G401.6 (cell line): ENCODE measurements around the gene SP140L.
"Not testable (repeated sequence)": the region's sequence is repeated elsewhere in the genome, so short reads cannot be mapped to it uniquely, and the experiment has no call there.

Experiments used
- FAIRE-seq: peaks from 2 replicates; lab custom pipeline; 2012; peaks lifted over from hg19 to GRCh38; lab: Jason Lieb, UNC

Gene SP140L

GRCh38 chr2:230419181-230419580 lies 92.2 kb downstream of the SP140L start:
- FAIRE-seq, result no peak

GRCh38 chr2:230422149-230422548 lies 95.2 kb downstream of the SP140L start:
- no peak for FAIRE-seq

- no peak for FAIRE-seq
Measured at GRCh38 chr2:230423851-230424458, 97.0 kb downstream of the SP140L start.

DNA sequence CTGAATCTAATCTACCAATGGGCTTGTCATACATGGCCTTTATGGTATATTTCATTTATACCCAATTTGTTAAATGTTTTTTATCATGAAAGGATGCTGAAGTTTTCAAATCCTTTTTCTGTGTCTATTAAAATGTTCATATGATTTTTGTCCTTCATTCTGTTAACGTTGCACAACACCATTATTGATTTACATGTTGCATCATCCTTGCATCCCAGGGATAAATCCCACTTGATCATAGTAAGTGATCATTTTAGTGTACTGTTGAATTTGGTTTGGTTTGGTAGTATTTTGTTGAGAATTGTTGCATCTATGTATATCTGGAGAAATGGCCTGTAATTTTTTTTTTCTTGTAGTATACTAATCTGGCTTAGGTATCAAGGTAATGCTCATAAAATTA lies 98.4 kb downstream of the SP140L start:
- no peak for FAIRE-seq

DNA sequence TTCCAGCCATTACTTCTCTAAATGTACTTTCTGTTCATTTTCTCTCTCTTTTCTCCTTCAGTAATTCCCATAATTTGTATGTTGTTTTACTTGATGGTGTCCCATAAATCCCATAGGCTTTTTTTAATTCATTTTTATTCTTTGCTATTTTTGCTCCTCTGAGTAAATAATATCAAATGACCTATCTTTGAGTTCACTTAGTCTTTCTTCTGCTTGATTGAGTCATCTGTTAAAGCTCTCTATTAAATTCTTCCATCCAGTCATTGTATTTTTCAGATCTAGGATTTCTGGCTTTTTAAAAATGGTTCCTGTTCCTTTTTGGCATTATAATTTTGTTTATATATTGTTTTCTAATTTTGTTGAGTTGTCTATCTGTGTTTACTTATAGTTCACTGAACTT lies 102.5 kb downstream of the SP140L start:
- FAIRE-seq, result no peak

- FAIRE-seq, result no peak
Measured at GRCh38 chr2:230430957-230431910, 104.2 kb downstream of the SP140L start.

DNA sequence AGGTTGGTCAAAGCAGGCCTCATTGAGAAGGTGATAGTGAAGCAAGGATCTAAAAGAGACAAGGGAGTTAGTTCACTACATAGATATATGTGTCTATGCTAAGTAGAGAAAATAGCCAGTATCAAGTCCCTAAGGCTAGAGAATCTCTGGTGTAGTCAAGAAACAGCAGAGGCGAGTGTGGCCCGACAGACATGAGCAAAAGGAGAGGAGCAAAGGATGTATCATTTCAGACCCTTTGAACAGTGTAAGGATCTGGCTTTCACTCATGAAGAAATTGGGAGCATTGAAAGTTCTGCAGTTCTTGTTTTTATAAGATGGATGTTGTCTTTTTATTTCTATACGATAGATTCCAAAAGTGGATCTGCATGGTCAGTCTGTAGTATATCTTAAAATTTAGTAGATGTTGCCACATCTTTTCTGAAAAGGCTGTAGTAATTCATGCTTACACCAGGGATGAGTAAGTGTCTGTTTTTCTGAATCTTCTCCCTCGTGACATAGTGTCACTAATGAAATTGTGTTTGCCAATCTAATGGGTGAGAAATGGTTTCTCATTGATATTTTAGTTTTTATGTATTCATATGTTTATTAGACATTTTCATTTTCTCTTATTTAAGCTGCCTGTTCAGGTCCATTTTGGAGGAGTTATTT lies 107.8 kb downstream of the SP140L start:
- no peak for FAIRE-seq

GRCh38 chr2:230435431-230435830 lies 108.4 kb downstream of the SP140L start:
- no peak for FAIRE-seq

GRCh38 chr2:230439121-230439520 lies 112.1 kb downstream of the SP140L start:
- FAIRE-seq, result not testable (repeated sequence)

GRCh38 chr2:230439590-230439989 lies 112.6 kb downstream of the SP140L start:
- no peak for FAIRE-seq

GRCh38 chr2:230441227-230441897 lies 114.4 kb downstream of the SP140L start:
- FAIRE-seq, result no peak

DNA sequence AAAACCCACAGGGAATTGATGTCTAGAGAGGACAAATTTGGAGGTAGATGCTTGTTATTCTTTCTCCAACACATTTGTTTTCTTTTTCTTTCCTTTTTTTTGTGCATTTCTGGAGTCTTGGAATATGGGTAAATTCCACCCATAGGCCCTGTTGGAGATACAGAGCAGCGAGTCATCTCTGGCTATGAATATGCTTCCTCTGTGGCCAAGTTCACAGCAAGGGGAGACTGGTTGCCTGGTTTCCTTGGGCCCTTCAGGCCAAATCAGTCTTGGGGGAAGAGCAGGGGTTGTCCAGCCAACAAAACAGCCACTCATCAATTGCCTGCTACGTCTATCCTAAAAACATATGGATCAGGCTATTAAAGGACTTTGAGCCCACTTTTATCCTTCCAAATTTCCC lies 116.5 kb downstream of the SP140L start:
- FAIRE-seq, result no peak

DNA sequence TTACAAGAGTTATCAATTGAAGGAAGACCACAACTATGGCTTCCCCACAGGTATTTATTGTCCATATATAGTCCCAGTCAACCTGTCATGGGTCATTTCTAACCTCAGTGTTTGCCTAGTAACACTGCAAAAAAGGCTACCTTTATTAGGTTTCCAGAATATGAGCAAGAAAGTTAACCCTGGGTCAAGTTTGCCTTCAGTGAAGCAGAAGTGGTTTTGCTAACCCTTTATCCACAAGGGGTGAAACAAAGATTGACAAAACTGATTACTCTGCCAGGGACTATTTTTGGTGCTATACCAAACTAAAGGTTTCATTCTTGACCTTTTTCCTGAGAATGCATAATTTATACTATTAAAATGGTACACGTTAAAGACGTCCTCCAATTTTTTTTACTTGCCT lies 117.8 kb downstream of the SP140L start:
- FAIRE-seq, result no peak

DNA sequence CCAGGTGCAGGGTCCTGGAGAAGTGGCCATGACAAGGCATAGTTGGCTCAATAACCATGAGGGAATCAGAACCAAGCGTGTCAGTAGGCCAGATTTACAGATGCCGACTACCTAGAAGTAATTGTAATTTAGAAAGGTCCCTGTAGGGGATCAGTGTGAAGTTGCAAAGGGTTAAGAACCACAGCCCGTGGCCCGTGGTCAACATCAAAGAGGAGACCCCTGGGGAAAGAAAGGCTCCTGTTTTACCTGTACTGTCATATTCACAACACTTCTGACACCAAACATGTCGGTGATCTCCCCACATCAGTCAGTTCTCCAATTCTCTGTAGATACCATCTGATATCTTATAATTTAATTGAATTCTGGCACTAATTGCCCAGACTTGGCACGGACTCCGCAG lies 120.0 kb downstream of the SP140L start:
- no peak for FAIRE-seq

- no peak for FAIRE-seq
Measured at GRCh38 chr2:230447455-230448451, 120.8 kb downstream of the SP140L start.

- FAIRE-seq, result no peak
Measured at GRCh38 chr2:230449901-230450467, 123.0 kb downstream of the SP140L start.

GRCh38 chr2:230453006-230453405 lies 126.0 kb downstream of the SP140L start:
- FAIRE-seq, result no peak
